CD8-positive, alpha-beta memory T cell (primary cell): ENCODE measurements around the gene LEP. TPM values are rescaled to one million over a fixed set of nuclear protein-coding genes. Genes with fewer than 3 reads are reported as not detected.

Experiments used
- CTCF ChIA-PET: fragments of 350-600 bp; sonication (Branson Sonifier 250); formaldehyde crosslinking; loops from one replicate; lab custom pipeline; 2021; ENCODE audit warnings: antibody characterized with exemption; lab: Charles Lee
- POLR2A ChIA-PET: fragments of 350-600 bp; sonication (Branson Sonifier 250); formaldehyde crosslinking; loops from one replicate; lab custom pipeline; 2021; ENCODE audit warnings: antibody characterized with exemption; lab: Charles Lee
- DNase-seq, 5 donors: peaks; one replicate each; pipeline versions ENCODE4 v3.0.0 to v3.0.0-alpha.2; 2020 to 2022; ENCODE audit warnings: mixed read lengths in 1 of 5
- H3K27ac ChIP-seq: one replicate; pipeline ENCODE4 v1.7.0; 2013; ENCODE audit warnings: low read depth, mild to moderate bottlenecking, low read length, moderate library complexity
- H3K27me3 ChIP-seq: 2 replicates; pipeline ENCODE4 v1.7.0; 2013; ENCODE audit warnings: low read length, mild to moderate bottlenecking; ENCODE audit not compliant: insufficient read depth, poor library complexity, severe bottlenecking
- H3K36me3 ChIP-seq: 2 replicates; pipeline ENCODE4 v1.7.0; 2013; ENCODE audit warnings: mild to moderate bottlenecking, low read length, moderate library complexity; ENCODE audit not compliant: insufficient read depth
- H3K4me1 ChIP-seq: 2 replicates; pipeline ENCODE4 v1.7.0; 2013; ENCODE audit warnings: mild to moderate bottlenecking, low read length, moderate library complexity; ENCODE audit not compliant: insufficient read depth
- H3K4me3 ChIP-seq: 2 replicates; pipeline ENCODE4 v1.7.0; 2013; ENCODE audit warnings: mild to moderate bottlenecking, low read length
- H3K9me3 ChIP-seq: 2 replicates; pipeline ENCODE4 v1.7.0; 2013; ENCODE audit warnings: mild to moderate bottlenecking, low read length
- H3K27ac Mint-ChIP-seq, 8 donors: one replicate each; pipeline ENCODE4 v1.8.0; 2020 to 2021; ENCODE audit warnings: mixed read lengths in 8 of 8, mild to moderate bottlenecking in 6 of 8, inconsistent platforms in 3 of 8, moderate library complexity in 3 of 8
- H3K27me3 Mint-ChIP-seq, 2 donors: one replicate each; pipeline ENCODE4 v1.8.0; 2020 to 2021; ENCODE audit warnings: mixed read lengths in 2 of 2, mild to moderate bottlenecking in 1 of 2, moderate library complexity in 1 of 2
- H3K36me3 Mint-ChIP-seq, 3 donors: one replicate each; pipeline ENCODE4 v1.8.0; 2020 to 2021; ENCODE audit warnings: mixed read lengths in 3 of 3, inconsistent platforms in 1 of 3, mild to moderate bottlenecking in 1 of 3
- H3K4me1 Mint-ChIP-seq, 3 donors: one replicate each; pipeline ENCODE4 v1.8.0; 2020 to 2021; ENCODE audit warnings: mixed read lengths in 3 of 3, inconsistent platforms in 1 of 3, mild to moderate bottlenecking in 1 of 3
- H3K4me3 Mint-ChIP-seq, 7 donors: one replicate each; pipeline ENCODE4 v1.8.0; 2020 to 2021; ENCODE audit warnings: mixed read lengths in 7 of 7, mild to moderate bottlenecking in 6 of 7, moderate library complexity in 4 of 7, inconsistent platforms in 2 of 7
- H3K9me3 Mint-ChIP-seq, 5 donors: one replicate each; pipeline ENCODE4 v1.8.0; 2020 to 2022; ENCODE audit warnings: mixed read lengths in 5 of 5, mild to moderate bottlenecking in 3 of 5, moderate library complexity in 2 of 5, inconsistent platforms in 1 of 5
- polyA plus RNA-seq: library from polyadenylated mRNA; unstranded; fragments of 300-500 nt; fragmentation: Illumina TruSeq; gene quantifications from one replicate; pipeline ENCODE4 v1.2.3, GENCODE V29; 2021
- total RNA-seq, 2 experiments: library from RNA; stranded (reverse); gene quantifications; one replicate each; pipeline ENCODE4 v1.2.3, GENCODE V29; 2021

Gene LEP
- total and polyA plus RNA-seq, 3 experiments from 2014 or later = not detected

- Histone ChIP-seq H3K27ac (no peak overlapping the region), H3K9me3 (no peaks in the 10 kb centered on the region), H3K4me3 (no peak overlapping the region), H3K36me3 (no peaks in the 10 kb centered on the region), H3K27me3 (no peaks in the 10 kb centered on the region), H3K4me1 (no peaks in the 10 kb centered on the region)
- Mint-ChIP-seq H3K4me1 (no peaks in the 10 kb centered on the region), H3K9me3 (no peaks in the 10 kb centered on the region), H3K4me3 (no peak overlapping the region), H3K36me3 (peaks cover 0 to 4% (median 0%) of the 10 kb centered on the region in 3 donors), H3K27ac (no peak overlapping the region), H3K27me3 (peaks cover 6 to 8% of the 10 kb centered on the region in 2 donors)
- CTCF ChIA-PET = no interaction called here
- no peak for DNase-seq
- POLR2A ChIA-PET = no interaction called here
Measured at GRCh38 chr7:128255271-128255670, 14.2 kb downstream of the LEP start.

- no peak for DNase-seq
- ChIA-PET CTCF (no interaction called here), POLR2A (no interaction called here)
- Mint-ChIP-seq H3K4me1 (no peaks in the 10 kb centered on the region), H3K9me3 (no peaks in the 10 kb centered on the region), H3K27me3 (peaks cover 6 to 8% of the 10 kb centered on the region in 2 donors), H3K4me3 (no peak overlapping the region), H3K36me3 (peaks cover 0 to 2% (median 0%) of the 10 kb centered on the region in 3 donors), H3K27ac (no peak overlapping the region)
- Histone ChIP-seq H3K36me3 (no peaks in the 10 kb centered on the region), H3K4me1 (no peaks in the 10 kb centered on the region), H3K27ac (no peak overlapping the region), H3K4me3 (no peak overlapping the region), H3K9me3 (no peaks in the 10 kb centered on the region), H3K27me3 (no peaks in the 10 kb centered on the region)
Measured at GRCh38 chr7:128257458-128257857, 16.4 kb downstream of the LEP start.

- no peak for DNase-seq
- Histone ChIP-seq H3K4me1 (no peaks in the 10 kb centered on the region), H3K4me3 (no peak overlapping the region), H3K27ac (no peak overlapping the region), H3K9me3 (no peaks in the 10 kb centered on the region), H3K27me3 (no peaks in the 10 kb centered on the region), H3K36me3 (no peaks in the 10 kb centered on the region)
- H3K27me3 Mint-ChIP-seq = peaks cover 10 to 12% of the 10 kb centered on the region in 2 donors
- H3K4me3 Mint-ChIP-seq = no peak overlapping the region
- ChIA-PET POLR2A (no interaction called here), CTCF (no interaction called here)
- H3K27ac Mint-ChIP-seq = peak overlapping the region in 2 of 8 donors; percentile 38 to 44
- H3K36me3 Mint-ChIP-seq = peaks cover 0 to 2% (median 0%) of the 10 kb centered on the region in 3 donors
- no peaks in the 10 kb centered on the region for H3K4me1 Mint-ChIP-seq
- H3K9me3 Mint-ChIP-seq = no peaks in the 10 kb centered on the region
Measured at GRCh38 chr7:128259131-128260061, 18.3 kb downstream of the LEP start.

- CTCF ChIA-PET = no interaction called here
- Histone ChIP-seq H3K4me1 (no peaks in the 10 kb centered on the region), H3K36me3 (no peaks in the 10 kb centered on the region), H3K4me3 (no peak overlapping the region), H3K9me3 (no peaks in the 10 kb centered on the region), H3K27ac (no peak overlapping the region), H3K27me3 (no peaks in the 10 kb centered on the region)
- Mint-ChIP-seq H3K4me1 (no peaks in the 10 kb centered on the region), H3K36me3 (peaks cover 0 to 2% (median 0%) of the 10 kb centered on the region in 3 donors), H3K27me3 (peaks cover 10 to 12% of the 10 kb centered on the region in 2 donors), H3K4me3 (no peak overlapping the region), H3K9me3 (no peaks in the 10 kb centered on the region), H3K27ac (no peak overlapping the region)
- no peak for DNase-seq
- POLR2A ChIA-PET = no interaction called here
Measured at GRCh38 chr7:128260069-128260795, 19.2 kb downstream of the LEP start.

- peaks cover 5 to 25% of the 10 kb centered on the region in 2 donors for H3K27me3 Mint-ChIP-seq
- CTCF ChIA-PET = no interaction called here
- H3K36me3 Mint-ChIP-seq = peaks cover 0 to 2% (median 0%) of the 10 kb centered on the region in 3 donors
Measured at GRCh38 chr7:128262273-128263028, 21.4 kb downstream of the LEP start.

GRCh38 chr7:128263420-128263819, 22.3 kb downstream of the LEP start:
- Histone ChIP-seq H3K27ac (no peak overlapping the region), H3K4me3 (no peak overlapping the region), H3K36me3 (no peaks in the 10 kb centered on the region), H3K9me3 (no peaks in the 10 kb centered on the region), H3K4me1 (no peaks in the 10 kb centered on the region), H3K27me3 (peaks cover 7% of the 10 kb centered on the region)
- no peaks in the 10 kb centered on the region for H3K9me3 Mint-ChIP-seq
- no peak overlapping the region for H3K4me3 Mint-ChIP-seq
- POLR2A ChIA-PET = no interaction called here
- H3K27ac Mint-ChIP-seq = no peak overlapping the region
- peaks cover 8 to 34% of the 10 kb centered on the region in 2 donors for H3K27me3 Mint-ChIP-seq
- CTCF ChIA-PET = no interaction called here
- H3K36me3 Mint-ChIP-seq = peaks cover 0 to 2% (median 0%) of the 10 kb centered on the region in 3 donors
- no peaks in the 10 kb centered on the region for H3K4me1 Mint-ChIP-seq
- DNase-seq = no peak

More at GRCh38 chr7:128262273-128263028, 21.4 kb downstream of the LEP start:
- no peak for DNase-seq
- Histone ChIP-seq H3K27ac (no peak overlapping the region), H3K27me3 (peaks cover 7% of the 10 kb centered on the region), H3K4me1 (no peaks in the 10 kb centered on the region), H3K9me3 (no peaks in the 10 kb centered on the region), H3K36me3 (no peaks in the 10 kb centered on the region), H3K4me3 (no peak overlapping the region)
- Mint-ChIP-seq H3K4me3 (no peak overlapping the region), H3K27ac (no peak overlapping the region), H3K4me1 (no peaks in the 10 kb centered on the region), H3K9me3 (no peaks in the 10 kb centered on the region)
- POLR2A ChIA-PET = no interaction called here

GRCh38 chr7:128264477-128264876, 23.4 kb downstream of the LEP start:
- ChIA-PET CTCF (no interaction called here), POLR2A (no interaction called here)
- Mint-ChIP-seq H3K9me3 (no peaks in the 10 kb centered on the region), H3K36me3 (peaks cover 0 to under 1% (median 0%) of the 10 kb centered on the region in 3 donors), H3K27me3 (peaks cover 17 to 38% of the 10 kb centered on the region in 2 donors), H3K4me3 (no peak overlapping the region), H3K27ac (no peak overlapping the region), H3K4me1 (no peaks in the 10 kb centered on the region)
- H3K4me1 ChIP-seq = no peaks in the 10 kb centered on the region
- no peaks in the 10 kb centered on the region for H3K36me3 ChIP-seq
- H3K9me3 ChIP-seq = no peaks in the 10 kb centered on the region
- H3K27ac ChIP-seq = no peak overlapping the region
- no peak overlapping the region for H3K4me3 ChIP-seq
- H3K27me3 ChIP-seq = peaks cover 7% of the 10 kb centered on the region
- no peak for DNase-seq
